Adrenal gland (tissue), 5 donors: ENCODE measurements around the gene NR2F1-AS1.

Experiments
- POLR2A ChIP-seq, 2 donors: fragments of 450-650 bp; IDR thresholded peaks; one replicate each; pipeline ENCODE4 v1.6.1; 2017; ENCODE audit warnings: antibody characterized with exemption in 2 of 2, mild to moderate bottlenecking in 2 of 2, moderate library complexity in 1 of 2
- TF ChIP-seq, protein P1 (sequence below), 6 experiments: fragments of 450-650 bp in 4 of 6; fragments of 200-600 bp in 2 of 6; sonication (generic) in 1 of 6; IDR thresholded peaks; 1 replicate in 5 of 6; 2 replicates in 1 of 6; pipeline versions ENCODE4 v1.5.1 to v1.8.0; 2016 to 2021; ENCODE audit warnings: antibody characterized with exemption in 6 of 6, mild to moderate bottlenecking in 2 of 6, moderate library complexity in 1 of 6
- donor health status: DM: no; HTN: no; CAD: no.

- no peak for TF ChIP-seq POLR2A (IDR thresholded peaks at IDR 0.05)
- TF ChIP-seq, protein P1, sequence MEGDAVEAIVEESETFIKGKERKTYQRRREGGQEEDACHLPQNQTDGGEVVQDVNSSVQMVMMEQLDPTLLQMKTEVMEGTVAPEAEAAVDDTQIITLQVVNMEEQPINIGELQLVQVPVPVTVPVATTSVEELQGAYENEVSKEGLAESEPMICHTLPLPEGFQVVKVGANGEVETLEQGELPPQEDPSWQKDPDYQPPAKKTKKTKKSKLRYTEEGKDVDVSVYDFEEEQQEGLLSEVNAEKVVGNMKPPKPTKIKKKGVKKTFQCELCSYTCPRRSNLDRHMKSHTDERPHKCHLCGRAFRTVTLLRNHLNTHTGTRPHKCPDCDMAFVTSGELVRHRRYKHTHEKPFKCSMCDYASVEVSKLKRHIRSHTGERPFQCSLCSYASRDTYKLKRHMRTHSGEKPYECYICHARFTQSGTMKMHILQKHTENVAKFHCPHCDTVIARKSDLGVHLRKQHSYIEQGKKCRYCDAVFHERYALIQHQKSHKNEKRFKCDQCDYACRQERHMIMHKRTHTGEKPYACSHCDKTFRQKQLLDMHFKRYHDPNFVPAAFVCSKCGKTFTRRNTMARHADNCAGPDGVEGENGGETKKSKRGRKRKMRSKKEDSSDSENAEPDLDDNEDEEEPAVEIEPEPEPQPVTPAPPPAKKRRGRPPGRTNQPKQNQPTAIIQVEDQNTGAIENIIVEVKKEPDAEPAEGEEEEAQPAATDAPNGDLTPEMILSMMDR (IDR thresholded peaks at IDR 0.05), result no peak
Observed at GRCh38 chr5:93579692-93580062, 1.3 kb downstream of the NR2F1-AS1 start.
